ENCODE measurements around the gene ABCA2.

The ABCA2 gene

DNA sequence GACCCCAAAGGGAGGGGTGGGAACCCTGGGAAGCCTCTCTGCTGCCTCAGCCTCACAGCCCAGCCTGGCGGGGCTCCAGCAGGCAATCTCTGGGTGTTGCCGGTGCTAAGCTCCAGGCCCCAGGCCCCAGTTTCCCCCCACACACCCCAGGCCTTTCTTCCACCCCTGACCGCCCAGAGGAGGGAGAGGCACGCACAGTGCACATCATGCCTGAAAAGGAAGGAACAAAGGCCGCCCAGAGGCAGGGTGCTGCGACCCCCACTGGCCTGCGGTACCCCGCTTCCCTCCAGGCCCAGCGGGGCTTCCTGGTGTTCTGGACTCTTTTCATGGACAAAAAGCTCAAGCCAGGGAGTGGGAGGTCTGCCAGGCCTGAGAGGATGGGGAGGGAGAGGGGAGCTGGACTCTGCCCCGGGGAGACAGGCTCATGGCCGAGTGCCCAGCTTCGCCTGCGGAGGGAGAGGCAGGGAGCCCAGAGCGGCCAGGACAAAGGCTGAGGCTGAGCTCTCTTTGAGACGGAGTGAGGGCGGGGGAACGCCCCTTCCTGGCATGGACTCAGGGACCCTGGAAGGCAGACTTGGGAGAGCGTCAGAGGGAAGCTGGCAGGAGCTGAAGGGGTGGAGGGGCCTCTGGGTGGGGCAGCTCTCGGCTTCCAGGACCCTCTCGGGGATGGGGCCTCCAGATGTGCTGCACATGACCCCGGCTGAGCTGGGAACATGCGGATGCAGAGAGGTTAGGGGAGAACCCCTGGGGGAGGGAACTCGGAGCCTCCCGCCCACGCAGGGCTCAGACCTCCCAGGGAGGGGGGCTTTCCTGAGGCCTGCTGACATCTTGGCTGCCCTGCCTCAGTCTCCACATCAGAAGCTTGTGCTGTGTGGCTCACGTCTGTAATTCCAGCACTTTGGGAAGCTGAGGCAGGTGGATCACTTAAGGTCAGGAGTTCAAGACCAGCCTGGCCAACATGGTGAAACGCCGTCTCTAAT, 27.6 kb upstream of the ABCA2 start:
- Histone ChIP-seq H3K36me3 (ENCODE audit: insufficient read depth, low read length) (no peaks in the 10 kb centered on the region), H3K9me2 (replicated peaks; ENCODE audit: low read depth, low read length) (no peaks in the 10 kb centered on the region), H3K4me1 (ENCODE audit: insufficient read depth, low read length, poor library complexity, severe bottlenecking) (no peaks in the 10 kb centered on the region), H3F3A (ENCODE audit: low read depth) (no peaks in the 10 kb centered on the region; the same call in 1 of the 2 replicates), H3K79me2 (ENCODE audit: insufficient read depth, low read length) (no peaks in the 10 kb centered on the region), H4K20me1 (ENCODE audit: insufficient read depth, low read length, poor library complexity, severe bottlenecking) (no peaks in the 10 kb centered on the region), H3K27me3 (ENCODE audit: insufficient read depth, low read length, poor library complexity, severe bottlenecking) (no peaks in the 10 kb centered on the region), H2AFZ (ENCODE audit: low read length) (no peak overlapping the region), H3K9ac (ENCODE audit: low read depth, low read length, poor library complexity, severe bottlenecking) (no peak overlapping the region), H3K9me3 (ENCODE audit: insufficient read depth, low read depth, low read length) (no peaks in the 10 kb centered on the region), H3K4me3 (ENCODE audit: low read length, poor library complexity, severe bottlenecking) (no peak overlapping the region), H3K4me2 (ENCODE audit: low read depth, low read length, poor library complexity, severe bottlenecking) (no peak overlapping the region)
- TF ChIP-seq, protein P1, sequence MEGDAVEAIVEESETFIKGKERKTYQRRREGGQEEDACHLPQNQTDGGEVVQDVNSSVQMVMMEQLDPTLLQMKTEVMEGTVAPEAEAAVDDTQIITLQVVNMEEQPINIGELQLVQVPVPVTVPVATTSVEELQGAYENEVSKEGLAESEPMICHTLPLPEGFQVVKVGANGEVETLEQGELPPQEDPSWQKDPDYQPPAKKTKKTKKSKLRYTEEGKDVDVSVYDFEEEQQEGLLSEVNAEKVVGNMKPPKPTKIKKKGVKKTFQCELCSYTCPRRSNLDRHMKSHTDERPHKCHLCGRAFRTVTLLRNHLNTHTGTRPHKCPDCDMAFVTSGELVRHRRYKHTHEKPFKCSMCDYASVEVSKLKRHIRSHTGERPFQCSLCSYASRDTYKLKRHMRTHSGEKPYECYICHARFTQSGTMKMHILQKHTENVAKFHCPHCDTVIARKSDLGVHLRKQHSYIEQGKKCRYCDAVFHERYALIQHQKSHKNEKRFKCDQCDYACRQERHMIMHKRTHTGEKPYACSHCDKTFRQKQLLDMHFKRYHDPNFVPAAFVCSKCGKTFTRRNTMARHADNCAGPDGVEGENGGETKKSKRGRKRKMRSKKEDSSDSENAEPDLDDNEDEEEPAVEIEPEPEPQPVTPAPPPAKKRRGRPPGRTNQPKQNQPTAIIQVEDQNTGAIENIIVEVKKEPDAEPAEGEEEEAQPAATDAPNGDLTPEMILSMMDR (conservative IDR thresholded peaks at IDR 0.05; ENCODE audit: low read length) = no peak
- TF ChIP-seq EZH2phosphoT487 (IDR thresholded peaks at IDR 0.05; ENCODE audit: borderline replicate concordance) = no peak

DNA sequence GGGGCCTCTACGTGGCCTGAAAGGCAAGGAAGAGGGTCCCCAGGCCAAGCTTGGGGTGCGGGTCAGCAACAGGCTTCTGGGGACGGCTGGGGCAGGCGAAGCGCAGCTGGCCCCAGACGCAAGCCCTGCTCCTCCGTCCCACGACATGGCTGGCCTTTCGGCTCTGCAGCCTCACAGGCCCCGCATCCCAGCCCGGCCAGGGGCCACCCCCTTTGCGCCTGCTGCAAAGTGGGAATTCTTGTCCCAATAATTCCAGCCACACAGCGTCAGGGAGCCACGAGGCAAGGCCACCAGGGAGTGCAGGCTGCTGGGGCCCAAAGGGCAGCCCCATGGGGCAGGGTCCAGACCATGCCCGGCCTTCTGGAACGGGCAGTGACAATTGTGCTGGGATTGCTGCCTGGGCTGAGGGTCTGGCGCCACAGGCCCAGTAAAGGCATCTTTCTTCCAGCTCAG, 26.9 kb upstream of the ABCA2 start:
- H3K9me2 ChIP-seq (replicated peaks; ENCODE audit: low read depth, low read length) = no peaks in the 10 kb centered on the region
- no peaks in the 10 kb centered on the region for H3F3A ChIP-seq (ENCODE audit: low read depth)
- TF ChIP-seq, protein P1 (conservative IDR thresholded peaks at IDR 0.05; ENCODE audit: low read length) = no peak
- no peaks in the 10 kb centered on the region for H3K9me3 ChIP-seq (ENCODE audit: insufficient read depth, low read depth, low read length)
- H3K79me2 ChIP-seq (ENCODE audit: insufficient read depth, low read length) = no peaks in the 10 kb centered on the region
- no peak overlapping the region for H3K4me3 ChIP-seq (ENCODE audit: low read length, poor library complexity, severe bottlenecking)
- no peak overlapping the region for H3K4me2 ChIP-seq (ENCODE audit: low read depth, low read length, poor library complexity, severe bottlenecking)
- no peaks in the 10 kb centered on the region for H4K20me1 ChIP-seq (ENCODE audit: insufficient read depth, low read length, poor library complexity, severe bottlenecking)
- no peak overlapping the region for H3K9ac ChIP-seq (ENCODE audit: low read depth, low read length, poor library complexity, severe bottlenecking)
- H3K4me1 ChIP-seq (ENCODE audit: insufficient read depth, low read length, poor library complexity, severe bottlenecking) = no peaks in the 10 kb centered on the region
- H2AFZ ChIP-seq (ENCODE audit: low read length) = no peak overlapping the region
- no peaks in the 10 kb centered on the region for H3K36me3 ChIP-seq (ENCODE audit: insufficient read depth, low read length)
- no peaks in the 10 kb centered on the region for H3K27me3 ChIP-seq (ENCODE audit: insufficient read depth, low read length, poor library complexity, severe bottlenecking)

- Histone ChIP-seq H3F3A (ENCODE audit: low read depth) (no peaks in the 10 kb centered on the region), H3K9me3 (ENCODE audit: insufficient read depth, low read depth, low read length) (no peaks in the 10 kb centered on the region), H3K9ac (ENCODE audit: low read depth, low read length, poor library complexity, severe bottlenecking) (no peak within 1 kb of the TSS), H3K27me3 (ENCODE audit: insufficient read depth, low read length, poor library complexity, severe bottlenecking) (no peaks in the 10 kb centered on the region), H3K4me3 (ENCODE audit: low read length, poor library complexity, severe bottlenecking) (no peak within 1 kb of the TSS), H3K79me2 (ENCODE audit: insufficient read depth, low read length) (no peaks in the 10 kb centered on the region), H3K4me1 (ENCODE audit: insufficient read depth, low read length, poor library complexity, severe bottlenecking) (no peaks in the 10 kb centered on the region), H4K20me1 (ENCODE audit: insufficient read depth, low read length, poor library complexity, severe bottlenecking) (no peaks in the 10 kb centered on the region), H2AFZ (ENCODE audit: low read length) (no peak within 1 kb of the TSS), H3K36me3 (ENCODE audit: insufficient read depth, low read length) (no peaks in the 10 kb centered on the region), H3K4me2 (ENCODE audit: low read depth, low read length, poor library complexity, severe bottlenecking) (no peak within 1 kb of the TSS), H3K9me2 (replicated peaks; ENCODE audit: low read depth, low read length) (no peaks in the 10 kb centered on the region)
- no peak for TF ChIP-seq EZH2phosphoT487 (IDR thresholded peaks at IDR 0.05; ENCODE audit: borderline replicate concordance)
Observed at GRCh38 chr9:137053944-137054931, 26.2 kb upstream of the ABCA2 start, which contains the start of gene ENTPD2. ENTPD2 (minus strand) TSS chr9:137054061; CDS start chr9:137053997, 64 bp downstream.
